HL-60 (cell line): ENCODE results near the gene FBXO15.

Experiments used
- POLR2AphosphoS5 ChIP-seq: IDR thresholded peaks from 2 replicates; pipeline ENCODE4 v1.6.1; 2012; ENCODE audit warnings: low read depth
- TF ChIP-seq, protein P1 (sequence below): IDR thresholded peaks from one replicate; pipeline ENCODE4 v1.5.1; 2011; ENCODE audit warnings: low read length, control low read depth, inconsistent platforms; ENCODE audit not compliant: insufficient read depth
- TF ChIP-seq, protein P2 (sequence below): IDR thresholded peaks from 2 replicates; pipeline ENCODE4 v1.6.1; 2012; ENCODE audit warnings: low read depth; ENCODE audit not compliant: insufficient replicate concordance

DNA sequence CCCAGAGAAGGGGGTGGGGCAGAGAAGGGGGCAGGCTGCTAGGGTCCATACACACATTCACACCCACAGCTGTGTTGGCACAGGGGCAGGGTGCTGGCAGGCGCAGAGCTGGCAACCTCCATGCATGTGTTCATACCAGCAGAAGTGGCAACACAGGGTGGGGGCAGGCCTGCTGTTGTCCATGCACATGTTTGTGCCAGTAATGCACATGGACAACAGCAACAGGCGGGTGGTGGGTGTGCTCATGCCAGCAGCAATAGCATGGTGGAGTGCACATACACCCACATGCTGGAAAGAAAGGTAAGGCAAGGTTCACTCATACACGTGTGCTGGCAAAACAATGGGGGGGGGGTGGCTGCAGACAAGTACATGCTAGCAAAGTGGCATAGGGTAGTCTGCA is 54.7 kb downstream of the FBXO15 start:
- TF ChIP-seq, protein P1, sequence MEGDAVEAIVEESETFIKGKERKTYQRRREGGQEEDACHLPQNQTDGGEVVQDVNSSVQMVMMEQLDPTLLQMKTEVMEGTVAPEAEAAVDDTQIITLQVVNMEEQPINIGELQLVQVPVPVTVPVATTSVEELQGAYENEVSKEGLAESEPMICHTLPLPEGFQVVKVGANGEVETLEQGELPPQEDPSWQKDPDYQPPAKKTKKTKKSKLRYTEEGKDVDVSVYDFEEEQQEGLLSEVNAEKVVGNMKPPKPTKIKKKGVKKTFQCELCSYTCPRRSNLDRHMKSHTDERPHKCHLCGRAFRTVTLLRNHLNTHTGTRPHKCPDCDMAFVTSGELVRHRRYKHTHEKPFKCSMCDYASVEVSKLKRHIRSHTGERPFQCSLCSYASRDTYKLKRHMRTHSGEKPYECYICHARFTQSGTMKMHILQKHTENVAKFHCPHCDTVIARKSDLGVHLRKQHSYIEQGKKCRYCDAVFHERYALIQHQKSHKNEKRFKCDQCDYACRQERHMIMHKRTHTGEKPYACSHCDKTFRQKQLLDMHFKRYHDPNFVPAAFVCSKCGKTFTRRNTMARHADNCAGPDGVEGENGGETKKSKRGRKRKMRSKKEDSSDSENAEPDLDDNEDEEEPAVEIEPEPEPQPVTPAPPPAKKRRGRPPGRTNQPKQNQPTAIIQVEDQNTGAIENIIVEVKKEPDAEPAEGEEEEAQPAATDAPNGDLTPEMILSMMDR: no peak
- TF ChIP-seq, protein P2, sequence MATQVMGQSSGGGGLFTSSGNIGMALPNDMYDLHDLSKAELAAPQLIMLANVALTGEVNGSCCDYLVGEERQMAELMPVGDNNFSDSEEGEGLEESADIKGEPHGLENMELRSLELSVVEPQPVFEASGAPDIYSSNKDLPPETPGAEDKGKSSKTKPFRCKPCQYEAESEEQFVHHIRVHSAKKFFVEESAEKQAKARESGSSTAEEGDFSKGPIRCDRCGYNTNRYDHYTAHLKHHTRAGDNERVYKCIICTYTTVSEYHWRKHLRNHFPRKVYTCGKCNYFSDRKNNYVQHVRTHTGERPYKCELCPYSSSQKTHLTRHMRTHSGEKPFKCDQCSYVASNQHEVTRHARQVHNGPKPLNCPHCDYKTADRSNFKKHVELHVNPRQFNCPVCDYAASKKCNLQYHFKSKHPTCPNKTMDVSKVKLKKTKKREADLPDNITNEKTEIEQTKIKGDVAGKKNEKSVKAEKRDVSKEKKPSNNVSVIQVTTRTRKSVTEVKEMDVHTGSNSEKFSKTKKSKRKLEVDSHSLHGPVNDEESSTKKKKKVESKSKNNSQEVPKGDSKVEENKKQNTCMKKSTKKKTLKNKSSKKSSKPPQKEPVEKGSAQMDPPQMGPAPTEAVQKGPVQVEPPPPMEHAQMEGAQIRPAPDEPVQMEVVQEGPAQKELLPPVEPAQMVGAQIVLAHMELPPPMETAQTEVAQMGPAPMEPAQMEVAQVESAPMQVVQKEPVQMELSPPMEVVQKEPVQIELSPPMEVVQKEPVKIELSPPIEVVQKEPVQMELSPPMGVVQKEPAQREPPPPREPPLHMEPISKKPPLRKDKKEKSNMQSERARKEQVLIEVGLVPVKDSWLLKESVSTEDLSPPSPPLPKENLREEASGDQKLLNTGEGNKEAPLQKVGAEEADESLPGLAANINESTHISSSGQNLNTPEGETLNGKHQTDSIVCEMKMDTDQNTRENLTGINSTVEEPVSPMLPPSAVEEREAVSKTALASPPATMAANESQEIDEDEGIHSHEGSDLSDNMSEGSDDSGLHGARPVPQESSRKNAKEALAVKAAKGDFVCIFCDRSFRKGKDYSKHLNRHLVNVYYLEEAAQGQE: no peak
- TF ChIP-seq POLR2AphosphoS5: no peak
